Liver (tissue), 9 donors: ENCODE measurements around the gene RAB18. TPM values are rescaled to one million over a fixed set of nuclear protein-coding genes. Genes with fewer than 3 reads are reported as not detected.

Experiments
- DNase-seq: peaks from one replicate; pipeline ENCODE4 v3.0.0-alpha.2; 2017; ENCODE audit warnings: low spot score
- H3K27ac ChIP-seq, 2 donors: one replicate each; pipeline ENCODE4 v1.7.0; 2013; ENCODE audit warnings: inconsistent platforms in 2 of 2, low read length in 2 of 2, control low read depth in 1 of 2, low read depth in 1 of 2, mild to moderate bottlenecking in 1 of 2
- H3K27me3 ChIP-seq, 4 donors: one replicate each; pipeline versions ENCODE4 v1.6.1 to v1.7.0; 2013; ENCODE audit warnings: low read length in 3 of 4, inconsistent platforms in 1 of 4, mild to moderate bottlenecking in 1 of 4, moderate library complexity in 1 of 4; ENCODE audit not compliant: control insufficient read depth in 4 of 4, insufficient read depth in 4 of 4
- H3K36me3 ChIP-seq, 4 donors: one replicate each; pipeline versions ENCODE4 v1.6.1 to v1.7.0; 2013; ENCODE audit warnings: low read length in 3 of 4, mild to moderate bottlenecking in 3 of 4, low read depth in 1 of 4, moderate library complexity in 1 of 4; ENCODE audit not compliant: control insufficient read depth in 4 of 4, insufficient read depth in 3 of 4
- H3K4me1 ChIP-seq, 4 donors: one replicate each; pipeline versions ENCODE4 v1.6.1 to v1.7.0; 2013; ENCODE audit warnings: low read length in 3 of 4, mild to moderate bottlenecking in 3 of 4, moderate library complexity in 1 of 4; ENCODE audit not compliant: control insufficient read depth in 4 of 4, insufficient read depth in 4 of 4
- H3K4me3 ChIP-seq, 3 donors: one replicate each; pipeline versions ENCODE4 v1.6.1 to v1.7.0; 2013; ENCODE audit warnings: low read length in 3 of 3, control low read depth in 1 of 3, low read depth in 1 of 3, mild to moderate bottlenecking in 1 of 3
- H3K9ac ChIP-seq, 2 donors: one replicate each; pipeline ENCODE4 v1.7.0; 2013; ENCODE audit warnings: low read length in 2 of 2, mild to moderate bottlenecking in 2 of 2, moderate library complexity in 2 of 2, control low read depth in 1 of 2, low read depth in 1 of 2
- H3K9me3 ChIP-seq, 4 donors: one replicate each; pipeline versions ENCODE4 v1.6.1 to v1.7.0; 2013; ENCODE audit warnings: low read length in 3 of 4; ENCODE audit not compliant: control insufficient read depth in 4 of 4
- CTCF ChIP-seq: fragments of 150-350 bp; IDR thresholded peaks from 2 replicates; pipeline ENCODE4 v1.5.1; 2017; ENCODE audit warnings: improper control_type of control experiment, low read depth, low read length; ENCODE audit not compliant: missing input control
- EGR1 ChIP-seq, 2 donors: IDR thresholded peaks; 2 replicates each; pipeline ENCODE4 v1.6.1; 2016 to 2018; ENCODE audit warnings: antibody characterized with exemption in 2 of 2, low read depth in 2 of 2
- FOXA1 ChIP-seq: IDR thresholded peaks from 2 replicates; pipeline ENCODE4 v1.6.1; 2016; ENCODE audit warnings: antibody characterized with exemption
- FOXA2 ChIP-seq: IDR thresholded peaks from 2 replicates; pipeline ENCODE4 v1.6.1; 2016; ENCODE audit warnings: antibody characterized with exemption
- GABPA ChIP-seq, 2 donors: IDR thresholded peaks in 1 of 2; conservative IDR thresholded peaks in 1 of 2; 2 replicates each; pipeline ENCODE4 v1.6.1; 2016; ENCODE audit warnings: antibody characterized with exemption in 2 of 2, mild to moderate bottlenecking in 1 of 2, moderate library complexity in 1 of 2
- HNF4A ChIP-seq, 2 donors: conservative IDR thresholded peaks; 2 replicates each; pipeline ENCODE4 v1.6.1; 2016; ENCODE audit warnings: antibody characterized with exemption in 2 of 2, mild to moderate bottlenecking in 2 of 2
- HNF4G ChIP-seq: IDR thresholded peaks from 2 replicates; pipeline ENCODE4 v1.6.1; 2016; ENCODE audit warnings: antibody characterized with exemption
- JUND ChIP-seq, 2 donors: IDR thresholded peaks; 2 replicates each; pipeline ENCODE4 v1.6.1; 2016; ENCODE audit warnings: antibody characterized with exemption in 2 of 2
- NR2F2 ChIP-seq: IDR thresholded peaks from 2 replicates; pipeline ENCODE4 v1.6.1; 2016; ENCODE audit warnings: antibody characterized with exemption
- RAD21 ChIP-seq, 2 donors: IDR thresholded peaks; 2 replicates each; pipeline ENCODE4 v1.6.1; 2016; ENCODE audit warnings: antibody characterized with exemption in 2 of 2, mild to moderate bottlenecking in 2 of 2
- RXRA ChIP-seq, 2 donors: IDR thresholded peaks; 2 replicates each; pipeline ENCODE4 v1.6.1; 2017 to 2018; ENCODE audit warnings: antibody characterized with exemption in 2 of 2, mild to moderate bottlenecking in 1 of 2
- SP1 ChIP-seq: IDR thresholded peaks from 2 replicates; pipeline ENCODE4 v1.6.1; 2018; ENCODE audit warnings: antibody characterized with exemption, mild to moderate bottlenecking
- TAF1 ChIP-seq: conservative IDR thresholded peaks from 2 replicates; pipeline ENCODE4 v1.6.1; 2016; ENCODE audit warnings: antibody characterized with exemption, mild to moderate bottlenecking
- YY1 ChIP-seq: IDR thresholded peaks from 2 replicates; pipeline ENCODE4 v1.6.1; 2016; ENCODE audit warnings: antibody characterized with exemption, mild to moderate bottlenecking
- WGBS: extraction: QIAGEN DNeasy Blood & Tissue Kit; methylation state at CpG from one replicate; pipeline ENCODE4 v1.1.7; 2013; 5-methylcytosine and 5-hydroxymethylcytosine counted together
- polyA plus RNA-seq, 2 donors: library from polyadenylated mRNA; stranded (reverse) in 1 of 2; unstranded in 1 of 2; fragments of 200-250 nt in 1 of 2; fragments of >200 nt in 1 of 2; fragmentation: Nextera tagmentation in 1 of 2; extraction: Ambion mirVana in 1 of 2; gene quantifications; one replicate each; pipeline versions ENCODE4 v1.2.1 to v1.2.3, GENCODE V29; 2013 to 2015
- total RNA-seq, 2 donors: library from RNA; depleted of rRNA; stranded (reverse); fragments of >200 nt; gene quantifications; one replicate each; pipeline ENCODE4 v1.2.3, GENCODE V29; 2014
- TF ChIP-seq, protein P1 (sequence below): IDR thresholded peaks from 2 replicates; pipeline ENCODE4 v1.6.1; 2016; ENCODE audit warnings: antibody characterized with exemption
- TF ChIP-seq, protein P2 (sequence below): IDR thresholded peaks from 2 replicates; pipeline ENCODE4 v1.6.1; 2016; ENCODE audit warnings: antibody characterized with exemption, mild to moderate bottlenecking
- TF ChIP-seq, protein P3 (sequence below): IDR thresholded peaks from 2 replicates; pipeline ENCODE4 v1.6.1; 2016; ENCODE audit warnings: antibody characterized with exemption
- TF ChIP-seq, protein P4 (sequence below): IDR thresholded peaks from 2 replicates; pipeline ENCODE4 v1.6.1; 2016; ENCODE audit warnings: antibody characterized with exemption
- donor health status: healthy.
- donor health status: healthy.
- donor health status: healthy.
- donor health status: healthy.
- donor health status: healthy.

Gene RAB18
- total RNA-seq (10 to 100 TPM; 21.9 to 28.4 TPM), polyA plus RNA-seq (10 to 100 TPM; 19.8 to 57.8 TPM)

DNA sequence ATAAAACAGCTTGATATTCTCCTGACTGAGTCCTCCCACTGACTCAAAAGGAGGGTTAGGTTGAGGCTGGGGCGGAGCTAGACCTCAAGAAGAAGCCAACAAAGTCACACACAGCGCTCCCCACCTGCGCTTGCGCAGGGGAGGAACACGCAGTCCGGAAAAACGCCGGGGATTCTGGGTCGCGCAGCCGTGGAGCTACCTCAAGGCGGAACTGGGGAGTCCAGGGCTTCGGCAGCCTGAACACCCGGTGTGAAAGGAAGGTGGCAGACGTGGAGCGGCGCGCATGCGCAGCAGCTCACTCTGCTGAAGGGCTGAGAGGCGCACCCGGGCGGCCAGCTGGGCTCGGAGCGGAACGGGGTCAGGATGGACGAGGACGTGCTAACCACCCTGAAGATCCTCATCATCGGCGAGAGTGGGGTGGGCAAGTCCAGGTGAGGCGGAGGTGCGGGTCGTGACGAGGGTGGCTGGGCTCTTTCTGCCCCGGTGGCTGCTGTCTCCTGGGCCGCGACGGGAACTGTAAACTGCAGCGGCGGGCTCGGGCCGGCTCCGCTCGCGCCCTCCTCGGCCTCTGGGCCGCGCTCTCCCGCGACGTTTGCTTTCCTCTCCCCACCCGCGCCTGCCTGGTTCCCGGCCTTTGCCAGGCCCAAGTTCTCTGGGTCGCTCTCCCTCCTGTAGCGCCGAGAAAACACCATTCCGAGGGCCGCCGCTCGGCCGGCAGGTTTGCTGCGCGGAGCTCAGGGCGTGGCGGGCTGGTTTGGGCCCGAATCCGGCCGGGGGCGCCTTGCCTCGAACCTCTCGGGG is at the start of gene RAB18:
Gene RAB18 (plus strand): TSS at position 298 of the 801 bp plus-strand sequence. CDS start 66 bp downstream, at position 364.
- H3K4me1 ChIP-seq, result peaks cover 7 to 18% (median 14%) of the 10 kb centered on the region in 4 donors
- H3K27ac ChIP-seq, result peak within 1 kb of the TSS; percentile 89 to 90
- peak; percentile 94 for DNase-seq
- H3K4me3 ChIP-seq, result peak within 1 kb of the TSS; percentile 67 to 90 (median 84)
- no peaks in the 10 kb centered on the region for H3K36me3 ChIP-seq
- H3K27me3 ChIP-seq, result no peaks in the 10 kb centered on the region
- H3K9me3 ChIP-seq, result no peaks in the 10 kb centered on the region
- peak within 1 kb of the TSS; percentile 85 to 92 for H3K9ac ChIP-seq
- under 1% methylated on average over 71 of the region's 71 CpGs for whole genome bisulfite sequencing
- TF ChIP-seq RXRA (IDR thresholded peaks at IDR 0.05) (peak; percentile 54 to 58), FOXA1 (peak; percentile 31), TAF1 (no peak), HNF4A (conservative IDR thresholded peaks at IDR 0.05) (peak in 1 of 2 donors; percentile 47), FOXA2 (peak; percentile 43), HNF4G (no peak), NR2F2 (peak; percentile 37), CTCF (no peak), SP1 (peak; percentile 78), JUND (IDR thresholded peaks at IDR 0.05) (no peak), GABPA (IDR thresholded peaks at IDR 0.05 in 1 of 2, conservative IDR thresholded peaks at IDR 0.05 in 1 of 2) (peak; percentile 74 to 93), YY1 (peak; percentile 91), RAD21 (IDR thresholded peaks at IDR 0.05) (peak; percentile 22 to 35), EGR1 (IDR thresholded peaks at IDR 0.05; ENCODE audit: low read depth in 2 of 2) (peak in 1 of 2 donors; percentile 56)
- TF ChIP-seq, protein P1, sequence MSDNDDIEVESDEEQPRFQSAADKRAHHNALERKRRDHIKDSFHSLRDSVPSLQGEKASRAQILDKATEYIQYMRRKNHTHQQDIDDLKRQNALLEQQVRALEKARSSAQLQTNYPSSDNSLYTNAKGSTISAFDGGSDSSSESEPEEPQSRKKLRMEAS, result peak; percentile 98
- TF ChIP-seq, protein P2, sequence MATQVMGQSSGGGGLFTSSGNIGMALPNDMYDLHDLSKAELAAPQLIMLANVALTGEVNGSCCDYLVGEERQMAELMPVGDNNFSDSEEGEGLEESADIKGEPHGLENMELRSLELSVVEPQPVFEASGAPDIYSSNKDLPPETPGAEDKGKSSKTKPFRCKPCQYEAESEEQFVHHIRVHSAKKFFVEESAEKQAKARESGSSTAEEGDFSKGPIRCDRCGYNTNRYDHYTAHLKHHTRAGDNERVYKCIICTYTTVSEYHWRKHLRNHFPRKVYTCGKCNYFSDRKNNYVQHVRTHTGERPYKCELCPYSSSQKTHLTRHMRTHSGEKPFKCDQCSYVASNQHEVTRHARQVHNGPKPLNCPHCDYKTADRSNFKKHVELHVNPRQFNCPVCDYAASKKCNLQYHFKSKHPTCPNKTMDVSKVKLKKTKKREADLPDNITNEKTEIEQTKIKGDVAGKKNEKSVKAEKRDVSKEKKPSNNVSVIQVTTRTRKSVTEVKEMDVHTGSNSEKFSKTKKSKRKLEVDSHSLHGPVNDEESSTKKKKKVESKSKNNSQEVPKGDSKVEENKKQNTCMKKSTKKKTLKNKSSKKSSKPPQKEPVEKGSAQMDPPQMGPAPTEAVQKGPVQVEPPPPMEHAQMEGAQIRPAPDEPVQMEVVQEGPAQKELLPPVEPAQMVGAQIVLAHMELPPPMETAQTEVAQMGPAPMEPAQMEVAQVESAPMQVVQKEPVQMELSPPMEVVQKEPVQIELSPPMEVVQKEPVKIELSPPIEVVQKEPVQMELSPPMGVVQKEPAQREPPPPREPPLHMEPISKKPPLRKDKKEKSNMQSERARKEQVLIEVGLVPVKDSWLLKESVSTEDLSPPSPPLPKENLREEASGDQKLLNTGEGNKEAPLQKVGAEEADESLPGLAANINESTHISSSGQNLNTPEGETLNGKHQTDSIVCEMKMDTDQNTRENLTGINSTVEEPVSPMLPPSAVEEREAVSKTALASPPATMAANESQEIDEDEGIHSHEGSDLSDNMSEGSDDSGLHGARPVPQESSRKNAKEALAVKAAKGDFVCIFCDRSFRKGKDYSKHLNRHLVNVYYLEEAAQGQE, result peak; percentile 10
- TF ChIP-seq, protein P3, sequence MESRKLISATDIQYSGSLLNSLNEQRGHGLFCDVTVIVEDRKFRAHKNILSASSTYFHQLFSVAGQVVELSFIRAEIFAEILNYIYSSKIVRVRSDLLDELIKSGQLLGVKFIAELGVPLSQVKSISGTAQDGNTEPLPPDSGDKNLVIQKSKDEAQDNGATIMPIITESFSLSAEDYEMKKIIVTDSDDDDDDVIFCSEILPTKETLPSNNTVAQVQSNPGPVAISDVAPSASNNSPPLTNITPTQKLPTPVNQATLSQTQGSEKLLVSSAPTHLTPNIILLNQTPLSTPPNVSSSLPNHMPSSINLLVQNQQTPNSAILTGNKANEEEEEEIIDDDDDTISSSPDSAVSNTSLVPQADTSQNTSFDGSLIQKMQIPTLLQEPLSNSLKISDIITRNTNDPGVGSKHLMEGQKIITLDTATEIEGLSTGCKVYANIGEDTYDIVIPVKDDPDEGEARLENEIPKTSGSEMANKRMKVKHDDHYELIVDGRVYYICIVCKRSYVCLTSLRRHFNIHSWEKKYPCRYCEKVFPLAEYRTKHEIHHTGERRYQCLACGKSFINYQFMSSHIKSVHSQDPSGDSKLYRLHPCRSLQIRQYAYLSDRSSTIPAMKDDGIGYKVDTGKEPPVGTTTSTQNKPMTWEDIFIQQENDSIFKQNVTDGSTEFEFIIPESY, result peak; percentile 89
- TF ChIP-seq, protein P4, sequence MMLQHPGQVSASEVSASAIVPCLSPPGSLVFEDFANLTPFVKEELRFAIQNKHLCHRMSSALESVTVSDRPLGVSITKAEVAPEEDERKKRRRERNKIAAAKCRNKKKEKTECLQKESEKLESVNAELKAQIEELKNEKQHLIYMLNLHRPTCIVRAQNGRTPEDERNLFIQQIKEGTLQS, result no peak
